ENCODE data around the gene MACROD1. TPM values are rescaled to one million over a fixed set of nuclear protein-coding genes. Genes with fewer than 3 reads are reported as not detected.

MACROD1 gene
- total and polyA plus RNA-seq, 4 experiments from 2014 or later = 5.0 to 8.7 (median 7.3) TPM

GRCh38 chr11:64089493-64089892, 76.4 kb downstream of the MACROD1 start:
- H3K27me3 Mint-ChIP-seq = no peaks in the 10 kb centered on the region
- H3K36me3 Mint-ChIP-seq = no peaks in the 10 kb centered on the region
- H3K4me3 Mint-ChIP-seq = no peak overlapping the region
- ChIA-PET CTCF (ENCODE audit: partially characterized antibody) (no interaction called here), POLR2A (ENCODE audit: partially characterized antibody) (no interaction called here)
- DNase-seq = no peak
- no peaks in the 10 kb centered on the region for H3K9me3 Mint-ChIP-seq
- H3K27ac ChIP-seq (ENCODE audit: low read depth, low read length) = no peak overlapping the region
- H3K27ac Mint-ChIP-seq = no peak overlapping the region
- no peaks in the 10 kb centered on the region for H3K27me3 ChIP-seq (ENCODE audit: insufficient read depth, low read length)
- no peaks in the 10 kb centered on the region for H3K9me3 ChIP-seq (ENCODE audit: control insufficient read depth in 1 of 2, low read length in 2 of 2)
- H3K36me3 ChIP-seq (ENCODE audit: insufficient read depth, low read length) = no peaks in the 10 kb centered on the region
- H3K4me3 ChIP-seq (ENCODE audit: low read length in 2 of 2) = no peak overlapping the region
- intact Hi-C loops (cut with micrococcal nuclease) = no loop called here
- H3K4me1 ChIP-seq (ENCODE audit: insufficient read depth, low read length) = no peaks in the 10 kb centered on the region
- peaks cover 0 to 2% (median 0%) of the 10 kb centered on the region in 4 donors for H3K4me1 Mint-ChIP-seq

- Mint-ChIP-seq H3K9me3 (no peaks in the 10 kb centered on the region), H3K27me3 (no peaks in the 10 kb centered on the region), H3K4me1 (peaks cover 0 to 2% (median 0%) of the 10 kb centered on the region in 4 donors), H3K4me3 (no peak overlapping the region), H3K36me3 (no peaks in the 10 kb centered on the region), H3K27ac (no peak overlapping the region)
- H3K4me3 ChIP-seq (ENCODE audit: low read length in 2 of 2) = no peak overlapping the region
- no peak for DNase-seq
- H3K4me1 ChIP-seq (ENCODE audit: insufficient read depth, low read length) = no peaks in the 10 kb centered on the region
- no peak overlapping the region for H3K27ac ChIP-seq (ENCODE audit: low read depth, low read length)
- H3K9me3 ChIP-seq (ENCODE audit: control insufficient read depth in 1 of 2, low read length in 2 of 2) = no peaks in the 10 kb centered on the region
- no peaks in the 10 kb centered on the region for H3K27me3 ChIP-seq (ENCODE audit: insufficient read depth, low read length)
- intact Hi-C loops (cut with micrococcal nuclease) = no loop called here
- ChIA-PET CTCF (ENCODE audit: partially characterized antibody) (no interaction called here), POLR2A (ENCODE audit: partially characterized antibody) (no interaction called here)
- H3K36me3 ChIP-seq (ENCODE audit: insufficient read depth, low read length) = no peaks in the 10 kb centered on the region
Measured at GRCh38 chr11:64089027-64089360, 76.9 kb downstream of the MACROD1 start.

DNA sequence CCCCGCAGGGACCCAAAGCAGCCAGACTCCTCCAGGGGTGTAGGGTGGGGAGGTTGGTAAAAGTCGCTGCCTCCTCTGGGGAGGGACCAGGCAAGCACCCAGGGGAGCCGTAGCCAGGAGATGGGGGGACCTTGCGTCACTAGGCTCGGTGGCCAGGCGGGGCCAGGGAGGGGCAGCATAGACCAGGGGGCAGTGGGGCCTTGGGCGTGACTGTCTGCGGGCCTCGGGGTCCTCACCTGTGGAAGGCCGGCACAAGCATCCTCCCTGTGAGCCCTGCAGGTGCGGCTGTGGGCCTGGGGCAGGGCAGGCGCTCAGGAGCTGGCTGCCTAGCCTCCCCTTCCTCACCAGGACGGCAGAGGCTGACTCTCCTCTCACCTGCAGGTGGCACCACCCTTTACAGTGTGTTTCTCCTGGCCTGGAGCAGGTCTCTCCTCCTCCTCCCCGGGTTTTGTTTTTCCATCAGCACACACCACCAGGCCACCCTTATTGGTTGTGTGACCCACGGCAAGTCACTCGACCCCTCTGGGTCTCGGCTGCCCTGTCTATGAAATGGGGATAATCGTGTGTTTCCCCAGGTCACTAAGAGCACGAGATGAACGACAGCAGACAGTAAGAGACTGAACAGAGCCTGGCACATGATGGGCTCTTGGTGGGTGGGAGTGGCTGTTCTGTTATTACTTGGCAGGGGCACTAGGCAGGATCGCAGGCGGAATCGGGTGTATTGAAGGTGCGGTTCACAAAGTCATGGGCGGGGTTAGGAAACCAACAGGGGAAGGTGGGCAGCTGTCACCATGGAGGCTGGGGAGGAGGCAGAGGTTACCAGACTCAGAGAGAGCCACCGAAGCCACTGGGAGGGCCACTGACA, 77.5 kb downstream of the MACROD1 start:
- intact Hi-C loops (cut with micrococcal nuclease) = no loop called here
- no peaks in the 10 kb centered on the region for H3K27me3 Mint-ChIP-seq
- Histone ChIP-seq H3K27ac (ENCODE audit: low read depth, low read length) (no peak overlapping the region), H3K36me3 (ENCODE audit: insufficient read depth, low read length) (no peaks in the 10 kb centered on the region), H3K4me1 (ENCODE audit: insufficient read depth, low read length) (no peaks in the 10 kb centered on the region), H3K27me3 (ENCODE audit: insufficient read depth, low read length) (no peaks in the 10 kb centered on the region), H3K4me3 (ENCODE audit: low read length in 2 of 2) (no peak overlapping the region), H3K9me3 (ENCODE audit: control insufficient read depth in 1 of 2, low read length in 2 of 2) (no peaks in the 10 kb centered on the region)
- peaks cover 0 to 2% (median 0%) of the 10 kb centered on the region in 4 donors for H3K4me1 Mint-ChIP-seq
- CTCF ChIA-PET (ENCODE audit: partially characterized antibody) = no interaction called here
- H3K9me3 Mint-ChIP-seq = no peaks in the 10 kb centered on the region
- no peaks in the 10 kb centered on the region for H3K36me3 Mint-ChIP-seq
- no peak for DNase-seq
- POLR2A ChIA-PET (ENCODE audit: partially characterized antibody) = no interaction called here
- no peak overlapping the region for H3K4me3 Mint-ChIP-seq
- H3K27ac Mint-ChIP-seq = no peak overlapping the region

GRCh38 chr11:64086258-64087123, 79.4 kb downstream of the MACROD1 start:
- ChIA-PET POLR2A (ENCODE audit: partially characterized antibody) (no interaction called here), CTCF (ENCODE audit: partially characterized antibody) (interaction anchor here (1.4 kb wide), 1 partner anchor 10 kb away, joined by 3 read pairs; no protein-coding TSS in a partner anchor)
- Mint-ChIP-seq H3K4me3 (no peak overlapping the region), H3K36me3 (no peaks in the 10 kb centered on the region), H3K27ac (peak overlapping the region in 1 of 7 donors; percentile 7), H3K27me3 (no peaks in the 10 kb centered on the region), H3K4me1 (peaks cover 0 to 2% (median 0%) of the 10 kb centered on the region in 4 donors), H3K9me3 (no peaks in the 10 kb centered on the region)
- Histone ChIP-seq H3K36me3 (ENCODE audit: insufficient read depth, low read length) (no peaks in the 10 kb centered on the region), H3K27me3 (ENCODE audit: insufficient read depth, low read length) (no peaks in the 10 kb centered on the region), H3K4me1 (ENCODE audit: insufficient read depth, low read length) (no peaks in the 10 kb centered on the region), H3K9me3 (ENCODE audit: control insufficient read depth in 1 of 2, low read length in 2 of 2) (no peaks in the 10 kb centered on the region), H3K27ac (ENCODE audit: low read depth, low read length) (no peak overlapping the region), H3K4me3 (ENCODE audit: low read length in 2 of 2) (no peak overlapping the region)
- no peak for DNase-seq
- intact Hi-C loops (cut with micrococcal nuclease) = no loop called here

DNA sequence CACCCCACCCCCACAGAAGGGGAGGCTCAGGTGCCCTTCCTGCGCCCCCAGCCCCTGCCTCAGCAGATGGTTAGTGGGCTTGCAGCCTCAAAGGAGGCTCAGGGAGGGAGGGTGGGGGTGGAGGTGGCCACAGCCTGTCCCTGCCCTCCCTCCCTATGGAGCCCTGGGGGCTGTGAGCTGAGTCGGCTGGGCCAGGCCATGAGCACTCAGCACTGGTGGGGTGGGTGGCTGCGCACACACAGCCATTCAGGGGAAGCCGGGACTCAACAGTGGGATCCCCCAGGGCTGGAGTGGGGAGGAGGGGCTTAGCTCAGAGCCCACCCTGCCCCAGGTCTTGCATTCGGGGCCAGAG, 80.0 kb downstream of the MACROD1 start:
- Histone ChIP-seq H3K4me3 (ENCODE audit: low read length in 2 of 2) (no peak overlapping the region), H3K9me3 (ENCODE audit: control insufficient read depth in 1 of 2, low read length in 2 of 2) (no peaks in the 10 kb centered on the region), H3K27ac (ENCODE audit: low read depth, low read length) (no peak overlapping the region), H3K36me3 (ENCODE audit: insufficient read depth, low read length) (no peaks in the 10 kb centered on the region), H3K4me1 (ENCODE audit: insufficient read depth, low read length) (no peaks in the 10 kb centered on the region), H3K27me3 (ENCODE audit: insufficient read depth, low read length) (no peaks in the 10 kb centered on the region)
- ChIA-PET POLR2A (ENCODE audit: partially characterized antibody) (no interaction called here), CTCF (ENCODE audit: partially characterized antibody) (interaction anchor here (1.4 kb wide), 1 partner anchor 10 kb away, joined by 3 read pairs; no protein-coding TSS in a partner anchor)
- Mint-ChIP-seq H3K27me3 (no peaks in the 10 kb centered on the region), H3K4me3 (no peak overlapping the region), H3K27ac (no peak overlapping the region), H3K9me3 (no peaks in the 10 kb centered on the region), H3K4me1 (peaks cover 0 to 2% (median 0%) of the 10 kb centered on the region in 4 donors), H3K36me3 (no peaks in the 10 kb centered on the region)
- intact Hi-C loops (cut with micrococcal nuclease) = no loop called here
- DNase-seq = no peak

DNA sequence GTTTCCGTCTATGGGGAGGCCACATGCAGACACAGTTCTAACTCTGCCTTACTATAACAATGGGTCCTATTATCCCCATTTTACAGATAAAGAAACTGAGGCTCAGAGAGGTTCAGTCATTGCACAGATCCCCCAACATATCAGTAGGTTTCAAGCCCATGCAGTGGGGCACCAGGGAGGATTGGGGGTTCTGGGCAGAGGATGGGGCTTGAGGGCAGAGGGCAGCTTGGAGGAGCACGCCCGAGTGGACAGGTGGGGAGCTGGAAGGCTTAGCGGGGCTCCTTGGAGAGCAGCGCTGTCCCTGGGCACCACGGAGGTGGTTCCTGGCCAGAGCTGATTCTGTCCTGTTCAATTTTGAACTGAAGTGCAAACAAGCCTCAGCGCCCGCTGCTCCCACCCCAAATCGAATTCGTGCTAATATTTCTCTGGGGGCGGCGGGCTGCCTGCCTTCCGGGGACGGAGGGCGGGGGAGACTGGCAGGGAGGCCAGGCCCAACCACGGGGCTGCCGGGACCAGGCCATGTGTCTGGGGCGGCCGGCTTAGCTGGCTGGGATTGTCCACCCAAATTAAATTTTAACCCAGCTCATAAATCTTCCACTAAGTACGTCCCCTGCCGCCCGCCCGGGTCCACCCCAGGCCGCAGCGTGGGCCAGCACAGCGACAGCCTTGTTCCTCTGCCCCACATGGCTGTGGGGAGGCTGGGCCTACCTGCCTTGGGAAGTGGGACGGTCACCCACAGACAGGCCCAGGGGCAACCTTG, 80.8 kb downstream of the MACROD1 start:
- H3K27ac ChIP-seq (ENCODE audit: low read depth, low read length) = no peak overlapping the region
- Mint-ChIP-seq H3K9me3 (no peaks in the 10 kb centered on the region), H3K27ac (no peak overlapping the region), H3K4me1 (peaks cover 0 to 2% (median 0%) of the 10 kb centered on the region in 4 donors), H3K4me3 (no peak overlapping the region), H3K27me3 (no peaks in the 10 kb centered on the region), H3K36me3 (no peaks in the 10 kb centered on the region)
- no peak for DNase-seq
- H3K4me1 ChIP-seq (ENCODE audit: insufficient read depth, low read length) = no peaks in the 10 kb centered on the region
- intact Hi-C loops (cut with micrococcal nuclease) = no loop called here
- H3K27me3 ChIP-seq (ENCODE audit: insufficient read depth, low read length) = no peaks in the 10 kb centered on the region
- no peak overlapping the region for H3K4me3 ChIP-seq (ENCODE audit: low read length in 2 of 2)
- CTCF ChIA-PET (ENCODE audit: partially characterized antibody) = no interaction called here
- H3K9me3 ChIP-seq (ENCODE audit: control insufficient read depth in 1 of 2, low read length in 2 of 2) = no peaks in the 10 kb centered on the region
- no peaks in the 10 kb centered on the region for H3K36me3 ChIP-seq (ENCODE audit: insufficient read depth, low read length)
- POLR2A ChIA-PET (ENCODE audit: partially characterized antibody) = no interaction called here
